BLaER1 treated with 17β-estradiol and CSF1 and Interleukin-3, amounts not matched to agents 10 nM and 100 nM (cell line): ENCODE results near the gene DIO1.

ENCODE experiments used
- H3K27ac ChIP-seq, 11 experiments: shearing (Covaris generic); formaldehyde crosslinking; 2 replicates each; pipeline ENCODE4 v1.8.1; 2022
- H3K27me3 ChIP-seq, 11 experiments: shearing (Covaris generic); formaldehyde crosslinking; 2 replicates each; pipeline ENCODE4 v1.8.1; 2022
- H3K36me3 ChIP-seq, 11 experiments: shearing (Covaris generic); formaldehyde crosslinking; 2 replicates each; pipeline ENCODE4 v1.8.1; 2022
- H3K4me1 ChIP-seq, 10 experiments: shearing (Covaris generic); formaldehyde crosslinking; 2 replicates each; pipeline ENCODE4 v1.8.1; 2022
- H3K4me2 ChIP-seq, 11 experiments: shearing (Covaris generic); formaldehyde crosslinking; 2 replicates each; pipeline ENCODE4 v1.8.1; 2022
- H3K4me3 ChIP-seq, 10 experiments: shearing (Covaris generic); formaldehyde crosslinking; 2 replicates each; pipeline ENCODE4 v1.8.1; 2022
- H3K9ac ChIP-seq, 11 experiments: shearing (Covaris generic); formaldehyde crosslinking; 2 replicates each; pipeline ENCODE4 v1.8.1; 2022
- H3K9me3 ChIP-seq, 11 experiments: shearing (Covaris generic); formaldehyde crosslinking; replicated peaks in 1 of 11; 2 replicates each; pipeline ENCODE4 v1.8.1; 2022
- H4K20me1 ChIP-seq, 11 experiments: shearing (Covaris generic); formaldehyde crosslinking; 2 replicates each; pipeline ENCODE4 v1.8.1; 2022
- Cebpa-rat ChIP-seq, 11 experiments: shearing (Covaris generic); IDR thresholded peaks; 2 replicates each; pipeline ENCODE4 v1.8.1; 2022

The DIO1 gene

DNA sequence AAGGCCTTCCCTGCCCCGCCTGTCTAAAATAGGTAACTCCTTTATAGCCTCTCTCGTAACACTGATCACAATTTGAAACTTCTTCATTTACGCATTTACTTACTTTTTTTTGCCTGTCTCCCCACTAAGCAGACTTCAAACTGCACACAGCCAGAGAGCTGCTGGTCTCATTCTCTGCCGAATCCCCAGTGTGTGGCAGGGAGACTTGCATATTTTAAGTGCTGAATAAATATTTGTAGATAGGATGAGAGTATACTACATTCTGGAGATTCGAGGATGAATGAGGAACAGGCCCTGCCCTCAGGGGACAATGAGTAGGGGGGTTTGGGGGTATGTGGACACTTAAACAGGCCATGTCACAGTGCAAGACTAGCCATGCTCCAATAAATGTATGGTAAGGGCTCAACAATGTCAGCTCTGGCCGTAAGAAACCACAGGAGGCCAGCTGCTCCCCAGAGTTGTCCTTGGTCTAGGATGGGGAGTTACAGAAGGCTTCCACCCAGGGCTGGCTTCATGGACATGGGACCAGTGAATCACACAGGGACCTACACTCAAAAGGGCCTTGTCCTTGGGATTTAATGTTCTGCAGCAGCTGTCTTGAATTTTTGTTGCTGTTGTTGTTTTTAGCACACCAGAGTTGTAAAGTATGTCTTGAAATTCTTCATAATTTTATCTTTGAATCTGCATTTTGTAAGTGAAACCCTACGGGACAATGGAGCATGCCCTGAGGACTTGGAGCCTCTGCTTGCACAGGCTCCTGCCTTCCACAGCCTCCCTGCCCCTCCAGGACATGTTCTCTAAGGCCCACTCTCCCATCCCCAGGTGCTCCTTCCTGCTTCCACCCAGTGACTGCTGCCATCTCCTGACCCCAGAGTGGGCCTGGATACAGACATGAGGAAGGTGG lies 8.5 kb downstream of the DIO1 start:
- Histone ChIP-seq H3K27ac (no peak overlapping the region; a peak in 1 of 22 replicates), H3K4me3 (no peak overlapping the region), H3K4me1 (peaks cover 0 to 27% (median 19%) of the 10 kb centered on the region in 10 experiments; a peak in 16 of 20 replicates), H3K36me3 (peaks cover 0 to 10% (median 0%) of the 10 kb centered on the region in 11 experiments; a peak in 2 of 22 replicates), H3K27me3 (no peaks in the 10 kb centered on the region), H3K4me2 (peak overlapping the region in 8 of 11 experiments; percentile 17 to 60 (median 49); a peak in 12 of 22 replicates), H3K9me3 (no peaks in the 10 kb centered on the region), H3K9ac (no peak overlapping the region), H4K20me1 (no peaks in the 10 kb centered on the region)
- TF ChIP-seq Cebpa-rat (IDR thresholded peaks at IDR 0.05), result no peak

DNA sequence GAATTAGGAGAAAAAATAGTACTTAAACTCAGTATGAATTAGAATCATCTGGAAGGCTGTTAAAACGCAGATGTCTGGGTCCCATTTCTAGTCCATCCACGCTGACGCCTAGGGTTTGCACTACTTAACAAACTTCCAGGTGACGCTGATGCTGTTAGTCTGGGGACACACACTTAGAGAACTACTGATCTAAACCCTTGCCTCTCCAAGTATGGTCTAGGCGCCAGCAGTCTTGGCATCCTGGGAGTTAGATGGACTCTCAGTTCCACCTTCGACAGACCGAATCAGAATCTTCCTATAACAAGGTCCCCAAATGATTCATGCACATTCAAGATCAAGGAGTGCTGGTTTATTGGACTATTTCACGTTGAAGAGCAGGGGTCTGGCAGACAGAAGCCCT lies 11.5 kb downstream of the DIO1 start:
- Histone ChIP-seq H3K9ac (no peak overlapping the region), H3K9me3 (no peaks in the 10 kb centered on the region), H3K27me3 (no peaks in the 10 kb centered on the region), H3K4me1 (peaks cover 0 to 23% (median 19%) of the 10 kb centered on the region in 10 experiments; a peak in 16 of 20 replicates), H3K4me2 (no peak overlapping the region), H3K4me3 (no peak overlapping the region), H4K20me1 (no peaks in the 10 kb centered on the region), H3K27ac (no peak overlapping the region), H3K36me3 (peaks cover 0 to 10% (median 0%) of the 10 kb centered on the region in 11 experiments; a peak in 2 of 22 replicates)
- TF ChIP-seq Cebpa-rat (IDR thresholded peaks at IDR 0.05), result no peak

GRCh38 chr1:53906121-53906520 lies 12.1 kb downstream of the DIO1 start:
- peaks cover 0 to 23% (median 19%) of the 10 kb centered on the region in 10 experiments; a peak in 16 of 20 replicates for H3K4me1 ChIP-seq
- no peak for TF ChIP-seq Cebpa-rat (IDR thresholded peaks at IDR 0.05)
- H3K9ac ChIP-seq, result no peak overlapping the region

GRCh38 chr1:53909946-53910345 lies 16.0 kb downstream of the DIO1 start:
- peaks cover 0 to 7% (median 0%) of the 10 kb centered on the region in 10 experiments; a peak in 3 of 20 replicates for H3K4me1 ChIP-seq
- TF ChIP-seq Cebpa-rat (IDR thresholded peaks at IDR 0.05), result no peak
- no peak overlapping the region for H3K4me2 ChIP-seq
- H4K20me1 ChIP-seq, result no peaks in the 10 kb centered on the region
- H3K9me3 ChIP-seq, result no peaks in the 10 kb centered on the region
- no peak overlapping the region for H3K27ac ChIP-seq
- no peak overlapping the region for H3K4me3 ChIP-seq
- peaks cover 4 to 32% (median 11%) of the 10 kb centered on the region in 11 experiments; a peak in 14 of 22 replicates for H3K36me3 ChIP-seq
- no peak overlapping the region for H3K9ac ChIP-seq
- H3K27me3 ChIP-seq, result no peaks in the 10 kb centered on the region

More at GRCh38 chr1:53906121-53906520, 12.1 kb downstream of the DIO1 start:
- H3K9me3 ChIP-seq, result no peaks in the 10 kb centered on the region
- H3K27me3 ChIP-seq, result no peaks in the 10 kb centered on the region
- H3K4me3 ChIP-seq, result no peak overlapping the region
- H3K36me3 ChIP-seq, result peaks cover 0 to 10% (median 0%) of the 10 kb centered on the region in 11 experiments; a peak in 2 of 22 replicates
- no peak overlapping the region for H3K27ac ChIP-seq
- H4K20me1 ChIP-seq, result no peaks in the 10 kb centered on the region
- peak overlapping the region in 2 of 11 experiments; percentile 1 to 33; a peak in 3 of 22 replicates for H3K4me2 ChIP-seq

GRCh38 chr1:53911442-53911841 lies 17.5 kb downstream of the DIO1 start:
- Histone ChIP-seq H3K9ac (no peak overlapping the region), H4K20me1 (no peaks in the 10 kb centered on the region), H3K4me1 (peaks cover 0 to under 1% (median 0%) of the 10 kb centered on the region in 10 experiments; a peak in 1 of 20 replicates), H3K9me3 (no peaks in the 10 kb centered on the region), H3K4me3 (no peak overlapping the region), H3K36me3 (peaks cover 8 to 47% (median 20%) of the 10 kb centered on the region in 11 experiments; a peak in 18 of 22 replicates), H3K4me2 (no peak overlapping the region), H3K27me3 (no peaks in the 10 kb centered on the region), H3K27ac (no peak overlapping the region)
- TF ChIP-seq Cebpa-rat (IDR thresholded peaks at IDR 0.05), result no peak

DNA sequence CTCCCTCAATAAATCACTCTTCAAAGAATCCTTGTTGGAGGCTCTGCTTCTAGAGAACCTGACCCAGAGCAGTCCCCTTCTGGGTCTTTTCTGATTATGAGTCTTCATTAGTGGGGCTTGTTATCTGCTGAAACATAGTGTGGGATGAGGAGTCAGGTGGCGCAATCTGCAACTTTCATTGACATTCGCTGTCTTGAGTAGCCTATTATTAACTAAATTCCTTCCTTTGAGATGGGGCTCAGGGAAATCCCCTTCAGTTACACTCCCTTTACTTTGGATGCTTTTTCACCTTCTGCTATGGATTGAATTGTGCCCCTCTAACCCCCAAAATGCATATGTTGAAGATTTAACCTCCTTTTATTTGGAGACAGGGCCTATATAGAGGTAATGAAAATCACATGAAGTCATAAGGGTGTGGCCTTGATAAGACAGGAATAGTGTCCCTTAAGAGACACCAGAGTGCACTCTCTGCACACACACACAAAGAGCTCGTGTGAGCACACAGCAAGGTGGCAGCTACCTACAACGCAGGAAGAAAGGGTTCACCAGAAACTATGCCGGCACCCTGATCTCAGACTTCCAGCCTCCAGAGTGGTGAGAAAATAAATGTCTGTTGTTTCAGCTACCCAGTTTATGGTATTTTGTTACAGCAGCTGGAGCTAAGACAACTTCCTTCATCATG lies 19.5 kb downstream of the DIO1 start:
- no peaks in the 10 kb centered on the region for H4K20me1 ChIP-seq
- H3K9ac ChIP-seq, result no peak overlapping the region
- no peak for TF ChIP-seq Cebpa-rat (IDR thresholded peaks at IDR 0.05)
- H3K4me1 ChIP-seq, result no peaks in the 10 kb centered on the region
- no peaks in the 10 kb centered on the region for H3K27me3 ChIP-seq
- H3K4me3 ChIP-seq, result no peak overlapping the region
- peaks cover 11 to 59% (median 24%) of the 10 kb centered on the region in 11 experiments; a peak in 19 of 22 replicates for H3K36me3 ChIP-seq
- H3K27ac ChIP-seq, result no peak overlapping the region
- no peaks in the 10 kb centered on the region for H3K9me3 ChIP-seq
- no peak overlapping the region for H3K4me2 ChIP-seq

DNA sequence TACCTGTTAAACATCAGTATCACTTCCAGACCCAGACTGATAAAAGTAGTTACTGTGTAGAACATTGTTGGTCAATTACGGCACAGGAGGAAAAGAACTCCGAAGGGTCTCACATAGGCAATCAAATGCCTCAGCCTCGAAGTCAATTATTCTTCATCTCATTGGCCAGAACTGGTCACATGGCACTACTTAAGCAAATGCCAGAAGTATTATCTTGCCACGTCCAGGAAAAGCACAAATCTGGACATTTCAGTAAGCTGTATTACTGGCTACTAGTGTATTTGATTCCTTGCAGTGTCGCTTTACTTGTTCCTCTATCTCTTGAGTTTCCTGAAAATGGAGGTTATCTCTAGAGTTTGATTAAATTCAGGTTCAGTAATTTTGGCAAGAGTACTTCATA lies 24.4 kb downstream of the DIO1 start:
- no peak for TF ChIP-seq Cebpa-rat (IDR thresholded peaks at IDR 0.05)
- Histone ChIP-seq H3K36me3 (peaks cover 43 to 91% (median 56%) of the 10 kb centered on the region in 11 experiments), H3K27me3 (no peaks in the 10 kb centered on the region), H3K9ac (no peak overlapping the region), H3K4me2 (no peak overlapping the region), H4K20me1 (no peaks in the 10 kb centered on the region), H3K27ac (no peak overlapping the region), H3K4me1 (no peaks in the 10 kb centered on the region), H3K9me3 (no peaks in the 10 kb centered on the region), H3K4me3 (no peak overlapping the region)

- Histone ChIP-seq H3K4me2 (no peak overlapping the region), H3K36me3 (peaks cover 40 to 97% (median 62%) of the 10 kb centered on the region in 11 experiments), H3K9me3 (no peaks in the 10 kb centered on the region), H3K27ac (no peak overlapping the region), H3K4me1 (no peaks in the 10 kb centered on the region), H3K27me3 (no peaks in the 10 kb centered on the region), H4K20me1 (no peaks in the 10 kb centered on the region), H3K4me3 (no peak overlapping the region), H3K9ac (no peak overlapping the region)
- no peak for TF ChIP-seq Cebpa-rat (IDR thresholded peaks at IDR 0.05)
Measured at GRCh38 chr1:53919675-53920066, 25.7 kb downstream of the DIO1 start.

DNA sequence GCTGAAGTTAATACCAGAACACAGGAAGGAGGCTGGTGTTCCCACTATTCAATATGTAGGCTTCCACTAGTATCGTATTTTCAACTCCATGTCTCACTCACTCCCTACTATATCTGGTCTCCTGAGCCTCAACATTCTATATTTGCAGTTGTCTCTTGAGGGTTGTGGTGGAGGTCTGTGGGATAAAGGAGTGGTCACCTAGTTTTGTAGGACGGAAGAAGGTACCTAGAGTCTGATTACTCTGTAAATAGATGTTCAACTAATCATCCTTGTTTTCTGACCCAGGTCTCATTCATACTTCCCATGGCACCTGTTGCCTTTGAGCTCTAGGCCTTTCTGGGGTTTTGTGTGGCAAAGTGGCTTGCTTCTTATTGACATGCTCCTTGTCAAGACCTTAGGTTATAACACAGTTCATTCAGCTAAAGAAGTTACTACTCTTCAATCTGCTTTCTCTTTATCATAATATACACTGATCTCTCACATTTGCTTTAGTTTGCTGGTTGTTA lies 33.4 kb downstream of the DIO1 start:
- Histone ChIP-seq H4K20me1 (no peaks in the 10 kb centered on the region), H3K4me3 (no peak overlapping the region), H3K27me3 (no peaks in the 10 kb centered on the region), H3K9ac (no peak overlapping the region), H3K4me1 (peaks cover 0 to 6% (median 0%) of the 10 kb centered on the region in 10 experiments; a peak in 4 of 20 replicates), H3K9me3 (peaks cover 1 to 8% (median 7%) of the 10 kb centered on the region in 11 experiments), H3K27ac (no peak overlapping the region), H3K4me2 (peak overlapping the region in 1 of 11 experiments; percentile 21; a peak in 1 of 22 replicates), H3K36me3 (peaks cover 67 to 94% (median 71%) of the 10 kb centered on the region in 11 experiments)
- TF ChIP-seq Cebpa-rat (IDR thresholded peaks at IDR 0.05), result no peak
